GM18951 (cell line): ENCODE data around the gene CLCN2.

Experiments
- POLR2A ChIP-seq: IDR thresholded peaks from 4 replicates; pipeline ENCODE4 v1.6.1; 2011; ENCODE audit warnings: mild to moderate bottlenecking; ENCODE audit not compliant: insufficient read length, insufficient read depth; ENCODE audit errors: extremely low read depth
- in situ Hi-C: fragments of 300-500 bp; cut with MboI; formaldehyde crosslinking; loops from one replicate; pipeline ENCODE4 v1.12.0; 2022; ENCODE audit warnings: low sequenced_read_pairs, mixed read lengths, inconsistent platforms; ENCODE audit not compliant: unreplicated experiment

Gene CLCN2

GRCh38 chr3:184327171-184327570, 34.2 kb downstream of the CLCN2 start:
- no peak for TF ChIP-seq POLR2A
- in situ Hi-C loops = no loop called here

- in situ Hi-C loops = no loop called here
- no peak for TF ChIP-seq POLR2A
These were observed 35.6 kb downstream of the CLCN2 start for GRCh38 chr3:184325715-184326369.

GRCh38 chr3:184325269-184325668, 36.1 kb downstream of the CLCN2 start:
- no peak for TF ChIP-seq POLR2A
- in situ Hi-C loops = no loop called here

- no peak for TF ChIP-seq POLR2A
- in situ Hi-C loops = no loop called here
These were observed 37.7 kb downstream of the CLCN2 start for GRCh38 chr3:184323696-184324095.

- TF ChIP-seq POLR2A = no peak
- in situ Hi-C loops = no loop called here
These were observed 38.5 kb downstream of the CLCN2 start for GRCh38 chr3:184322731-184323487.

- in situ Hi-C loops = no loop called here
- no peak for TF ChIP-seq POLR2A
These were observed 39.7 kb downstream of the CLCN2 start for GRCh38 chr3:184321666-184322065.

- no peak for TF ChIP-seq POLR2A
- in situ Hi-C loops = no loop called here
These were observed 41.3 kb downstream of the CLCN2 start for GRCh38 chr3:184320104-184320445.

- in situ Hi-C loops = no loop called here
- TF ChIP-seq POLR2A = no peak
These were observed 44.2 kb downstream of the CLCN2 start for GRCh38 chr3:184317201-184317600.

- TF ChIP-seq POLR2A = no peak
- in situ Hi-C loops = no loop called here
These were observed 44.6 kb downstream of the CLCN2 start for GRCh38 chr3:184316792-184317191.

- no peak for TF ChIP-seq POLR2A
- in situ Hi-C loops = no loop called here
These were observed 45.3 kb downstream of the CLCN2 start for GRCh38 chr3:184315871-184316661.

GRCh38 chr3:184315543-184315867, 45.9 kb downstream of the CLCN2 start:
- in situ Hi-C loops = no loop called here
- TF ChIP-seq POLR2A = no peak

- TF ChIP-seq POLR2A = peak; percentile 19
- in situ Hi-C loops = no loop called here
These were observed 46.5 kb downstream of the CLCN2 start for GRCh38 chr3:184314700-184315542.

GRCh38 chr3:184314363-184314699, 47.1 kb downstream of the CLCN2 start, which contains the start of gene EIF4G1:
TSS of gene EIF4G1 (plus strand) at chr3:184314606. CDS start at chr3:184315797, 1,191 bp downstream.
- TF ChIP-seq POLR2A = peak; percentile 84
- in situ Hi-C loops = no loop called here
